ENCODE data around the gene HBQ1. TPM values are rescaled to one million over a fixed set of nuclear protein-coding genes. Genes with fewer than 3 reads are reported as not detected.
"Not testable (repeated sequence)": the region's sequence is repeated elsewhere in the genome, so short reads cannot be mapped to it uniquely, and the experiment has no call there.

HBQ1 gene
- total RNA-seq, 4 donors from 2014 or later, result not detected

GRCh38 chr16:200388-200787, 20.1 kb downstream of the HBQ1 start:
- Histone ChIP-seq H3K27me3 (no peaks in the 10 kb centered on the region), H3K27ac (no peak overlapping the region), H3K36me3 (peaks cover 0 to 73% (median 33%) of the 10 kb centered on the region in 4 donors), H3K4me3 (no peak overlapping the region), H3K4me1 (no peaks in the 10 kb centered on the region), H3K9me3 (no peaks in the 10 kb centered on the region)
- intact Hi-C loops (cut with DNase I; ENCODE audit: low total_unique reads) (no loop called here), in situ Hi-C loops (cut with MboI; ENCODE audit: low pct_ligation_motif_present in 1 of 4, low pct_unique_long_range_greater_than_20kb in 1 of 4, low sequenced_read_pairs in 3 of 4) (no loop called here)
- WGBS, 2 donors (ENCODE audit: low coverage in 1 of 2), result 94 to 95% methylated on average over 5 of the region's 5 CpGs
- TF ChIP-seq CTCF (IDR thresholded peaks at IDR 0.05) (no peak), EP300 (IDR thresholded peaks at IDR 0.05; ENCODE audit: low read depth) (no peak), POLR2A (IDR thresholded peaks at IDR 0.05) (no peak), POLR2AphosphoS5 (IDR thresholded peaks at IDR 0.05) (no peak)
- DNase-seq, result no peak

- Histone ChIP-seq H3K4me1 (no peaks in the 10 kb centered on the region), H3K9me3 (no peaks in the 10 kb centered on the region), H3K36me3 (peaks cover 0 to 75% (median 33%) of the 10 kb centered on the region in 4 donors), H3K27me3 (no peaks in the 10 kb centered on the region), H3K27ac (no peak overlapping the region), H3K4me3 (no peak overlapping the region)
- no peak for DNase-seq
- whole genome bisulfite sequencing, 2 donors (ENCODE audit: low coverage in 1 of 2), result 95 to 100% methylated on average over 1 to 4 of the region's 4 CpGs
- intact Hi-C loops (cut with DNase I; ENCODE audit: low total_unique reads) (no loop called here), in situ Hi-C loops (cut with MboI; ENCODE audit: low pct_ligation_motif_present in 1 of 4, low pct_unique_long_range_greater_than_20kb in 1 of 4, low sequenced_read_pairs in 3 of 4) (no loop called here)
- no peak for TF ChIP-seq EP300 (IDR thresholded peaks at IDR 0.05; ENCODE audit: low read depth)
- no peak for TF ChIP-seq CTCF (IDR thresholded peaks at IDR 0.05)
- TF ChIP-seq POLR2AphosphoS5 (IDR thresholded peaks at IDR 0.05), result no peak
Observed at GRCh38 chr16:203246-203645, 23.0 kb downstream of the HBQ1 start.

- H3K9me3 ChIP-seq; intact Hi-C loops (cut with DNase I; ENCODE audit: low total_unique reads); H3K4me1 ChIP-seq; H3K27me3 ChIP-seq; DNase-seq; in situ Hi-C loops (cut with MboI; ENCODE audit: low pct_ligation_motif_present in 1 of 4, low pct_unique_long_range_greater_than_20kb in 1 of 4, low sequenced_read_pairs in 3 of 4); H3K27ac ChIP-seq; H3K4me3 ChIP-seq: not testable (repeated sequence)
- WGBS, 2 donors (ENCODE audit: low coverage in 1 of 2), result 90 to 93% methylated on average over 2 to 9 of the region's 9 CpGs
- peaks cover 0 to 75% (median 33%) of the 10 kb centered on the region in 4 donors for H3K36me3 ChIP-seq
Observed at GRCh38 chr16:204046-204445, 23.8 kb downstream of the HBQ1 start.

- H3K27me3 ChIP-seq; H3K9me3 ChIP-seq; in situ Hi-C loops (cut with MboI; ENCODE audit: low pct_ligation_motif_present in 1 of 4, low pct_unique_long_range_greater_than_20kb in 1 of 4, low sequenced_read_pairs in 3 of 4); H3K4me3 ChIP-seq; DNase-seq; H3K4me1 ChIP-seq; H3K27ac ChIP-seq; intact Hi-C loops (cut with DNase I; ENCODE audit: low total_unique reads): not testable (repeated sequence)
- peaks cover 0 to 61% (median 27%) of the 10 kb centered on the region in 4 donors for H3K36me3 ChIP-seq
- WGBS, 2 donors (ENCODE audit: low coverage in 1 of 2), result 77 to 95% methylated on average over 3 to 4 of the region's 4 CpGs
Observed at GRCh38 chr16:209359-209758, 29.1 kb downstream of the HBQ1 start.

- DNase-seq; intact Hi-C loops (cut with DNase I; ENCODE audit: low total_unique reads); H3K27ac ChIP-seq; H3K27me3 ChIP-seq; H3K4me3 ChIP-seq; H3K9me3 ChIP-seq; H3K4me1 ChIP-seq; in situ Hi-C loops (cut with MboI; ENCODE audit: low pct_ligation_motif_present in 1 of 4, low pct_unique_long_range_greater_than_20kb in 1 of 4, low sequenced_read_pairs in 3 of 4): not testable (repeated sequence)
- peaks cover 0 to 44% (median 21%) of the 10 kb centered on the region in 4 donors for H3K36me3 ChIP-seq
- 90% methylated on average over 14 of the region's 14 CpGs; no CpG with 5 or more reads in 1 of the 2 donors for WGBS, 2 donors (ENCODE audit: low coverage in 1 of 2)
Observed at GRCh38 chr16:211631-212180, 31.4 kb downstream of the HBQ1 start.

- peaks cover 0 to 42% (median 21%) of the 10 kb centered on the region in 4 donors for H3K36me3 ChIP-seq
- DNase-seq, result no peak
- H3K4me3 ChIP-seq, result no peak overlapping the region
- H3K27me3 ChIP-seq, result no peaks in the 10 kb centered on the region
- 92 to 100% methylated on average over 1 to 3 of the region's 3 CpGs for WGBS, 2 donors (ENCODE audit: low coverage in 1 of 2)
- intact Hi-C loops (cut with DNase I; ENCODE audit: low total_unique reads) (no loop called here), in situ Hi-C loops (cut with MboI; ENCODE audit: low pct_ligation_motif_present in 1 of 4, low pct_unique_long_range_greater_than_20kb in 1 of 4, low sequenced_read_pairs in 3 of 4) (no loop called here)
- no peak overlapping the region for H3K27ac ChIP-seq
- H3K4me1 ChIP-seq, result no peaks in the 10 kb centered on the region
- TF ChIP-seq EP300 (IDR thresholded peaks at IDR 0.05; ENCODE audit: low read depth) (no peak), POLR2A (IDR thresholded peaks at IDR 0.05) (no peak), POLR2AphosphoS5 (IDR thresholded peaks at IDR 0.05) (no peak), CTCF (IDR thresholded peaks at IDR 0.05) (no peak)
- H3K9me3 ChIP-seq, result no peaks in the 10 kb centered on the region
Observed at GRCh38 chr16:212999-213398, 32.7 kb downstream of the HBQ1 start.
